Measurements from ENCODE around the gene BTBD19. TPM values are rescaled to one million over a fixed set of nuclear protein-coding genes. Genes with fewer than 3 reads are reported as not detected.
A peak's percentile ranks its signal among the peaks of the same experiment; 100 is the strongest.
"Not testable (repeated sequence)": the region's sequence is repeated elsewhere in the genome, so short reads cannot be mapped to it uniquely, and the experiment has no call there.

Gene BTBD19
- total RNA-seq, 2 experiments from 2014 or later = 16.7 to 17.2 TPM

GRCh38 chr1:44820328-44821239, 12.3 kb downstream of the BTBD19 start:
- H3K4me1 Mint-ChIP-seq = peaks cover 30% of the 10 kb centered on the region
- peak overlapping the region; percentile 100 for H3K27ac Mint-ChIP-seq
- DNase-seq (no peak), ATAC-seq (no peak)
- no peaks in the 10 kb centered on the region for H3K9me3 Mint-ChIP-seq (ENCODE audit: low read depth)
- H3K4me3 Mint-ChIP-seq = peak overlapping the region; percentile 85
- intact Hi-C loops (cut with DNase I, micrococcal nuclease) = loop anchor here in 1 of 2 experiments (1.0 kb wide), 3 partner anchors 166 to 483 kb away; partner anchors contain the start of genes EIF2B3 and UROD
- no peaks in the 10 kb centered on the region for H3K27me3 Mint-ChIP-seq
- CTCF ChIA-PET = interaction anchor here (0.6 to 3.2 kb wide), 6 partner anchors 12 to 99 kb away, joined by 4 to 12 read pairs (median 7); partner anchors contain the start of genes PLK3 and RNU5D-1
- peaks cover 8% of the 10 kb centered on the region for H3K36me3 Mint-ChIP-seq (ENCODE audit: low read depth)
- POLR2A ChIA-PET = interaction anchor here (0.7 to 8.1 kb wide), 9 partner anchors 13 to 725 kb away, joined by 3 to 675 read pairs (median 4); partner anchors contain the start of genes BTBD19, DYNLT4, HECTD3 and PLK3

GRCh38 chr1:44821240-44821715, 13.0 kb downstream of the BTBD19 start:
- no peak for DNase-seq
- H3K27me3 Mint-ChIP-seq = no peaks in the 10 kb centered on the region
- POLR2A ChIA-PET = interaction anchor here (0.6 to 8.1 kb wide), 10 partner anchors 14 to 980 kb away, joined by 3 to 675 read pairs (median 4); partner anchors contain the start of genes BTBD19, DYNLT4, PLK3 and RNU5D-1
- H3K4me3 Mint-ChIP-seq = peak overlapping the region; percentile 85
- no peak for ATAC-seq
- H3K4me1 Mint-ChIP-seq = peaks cover 30% of the 10 kb centered on the region
- H3K27ac Mint-ChIP-seq = peak overlapping the region; percentile 5
- H3K9me3 Mint-ChIP-seq (ENCODE audit: low read depth) = no peaks in the 10 kb centered on the region
- CTCF ChIA-PET = interaction anchor here (0.6 to 3.2 kb wide), 3 partner anchors 22 to 90 kb away, joined by 5 to 12 read pairs (median 8); partner anchors contain the start of genes PLK3 and RNU5D-1
- H3K36me3 Mint-ChIP-seq (ENCODE audit: low read depth) = peaks cover 4% of the 10 kb centered on the region
- intact Hi-C loops (cut with DNase I, micrococcal nuclease) = no loop called here

GRCh38 chr1:44822131-44822701, 13.9 kb downstream of the BTBD19 start:
- no peak for DNase-seq
- H3K4me3 Mint-ChIP-seq = no peak overlapping the region
- ChIA-PET POLR2A (interaction anchor here (0.7 to 8.1 kb wide), 4 partner anchors 15 to 670 kb away, joined by 3 to 675 read pairs (median 262); partner anchors contain the start of genes BTBD19, DYNLT4, PLK3 and RNU5D-1), CTCF (interaction anchor here (0.6 to 3.2 kb wide), 3 partner anchors 23 to 51 kb away, joined by 4 to 12 read pairs (median 4); partner anchors contain the start of gene PLK3)
- H3K36me3 Mint-ChIP-seq (ENCODE audit: low read depth) = peaks cover 2% of the 10 kb centered on the region
- no peaks in the 10 kb centered on the region for H3K9me3 Mint-ChIP-seq (ENCODE audit: low read depth)
- H3K4me1 Mint-ChIP-seq = peaks cover 30% of the 10 kb centered on the region
- no peaks in the 10 kb centered on the region for H3K27me3 Mint-ChIP-seq
- no peak overlapping the region for H3K27ac Mint-ChIP-seq
- ATAC-seq = no peak
- intact Hi-C loops (cut with DNase I, micrococcal nuclease) = no loop called here

GRCh38 chr1:44822981-44823451, 14.7 kb downstream of the BTBD19 start:
- Mint-ChIP-seq H3K27me3 (no peaks in the 10 kb centered on the region), H3K36me3 (ENCODE audit: low read depth) (peaks cover 2% of the 10 kb centered on the region), H3K27ac (no peak overlapping the region), H3K4me3 (no peak overlapping the region), H3K9me3 (ENCODE audit: low read depth) (no peaks in the 10 kb centered on the region), H3K4me1 (peaks cover 24% of the 10 kb centered on the region)
- ChIA-PET POLR2A (interaction anchor here (8.1 kb wide), 1 partner anchor 98 kb away, joined by 675 read pairs; the partner anchor contains the start of gene RNU5D-1), CTCF (interaction anchor here (0.8 to 3.2 kb wide), 4 partner anchors 24 to 116 kb away, joined by 3 to 12 read pairs (median 4); partner anchors contain the start of gene PLK3)
- intact Hi-C loops (cut with DNase I, micrococcal nuclease) = no loop called here
- DNase-seq = no peak
- no peak for ATAC-seq

GRCh38 chr1:44824392-44824791, 16.1 kb downstream of the BTBD19 start:
- CTCF ChIA-PET; H3K27me3 Mint-ChIP-seq; H3K9me3 Mint-ChIP-seq (ENCODE audit: low read depth); H3K27ac Mint-ChIP-seq; intact Hi-C loops (cut with DNase I, micrococcal nuclease); DNase-seq; ATAC-seq; H3K4me3 Mint-ChIP-seq; H3K36me3 Mint-ChIP-seq (ENCODE audit: low read depth): not testable (repeated sequence)
- POLR2A ChIA-PET = interaction anchor here (8.1 kb wide), 1 partner anchor 100 kb away, joined by 675 read pairs; the partner anchor contains the start of gene RNU5D-1
- peaks cover 14% of the 10 kb centered on the region for H3K4me1 Mint-ChIP-seq

GRCh38 chr1:44826375-44827196, 18.3 kb downstream of the BTBD19 start:
- no peaks in the 10 kb centered on the region for H3K27me3 Mint-ChIP-seq
- CTCF ChIA-PET = interaction anchor here (0.6 kb wide), 1 partner anchor 90 kb away, joined by 4 read pairs; no protein-coding TSS in a partner anchor
- H3K4me3 Mint-ChIP-seq = no peak overlapping the region

GRCh38 chr1:44827197-44828002, 19.1 kb downstream of the BTBD19 start:
- intact Hi-C loops (cut with DNase I, micrococcal nuclease) = no loop called here
- CTCF ChIA-PET = interaction anchor here (0.6 to 0.7 kb wide), 2 partner anchors 91 to 119 kb away, joined by 4 read pairs; no protein-coding TSS in a partner anchor
- DNase-seq (no peak), ATAC-seq (no peak)
- POLR2A ChIA-PET = interaction anchor here (1.0 to 2.3 kb wide), 2 partner anchors 8 to 106 kb away, joined by 4 to 7 read pairs; no protein-coding TSS in a partner anchor
- H3K36me3 Mint-ChIP-seq (ENCODE audit: low read depth) = no peaks in the 10 kb centered on the region
- H3K27me3 Mint-ChIP-seq = no peaks in the 10 kb centered on the region
- no peak overlapping the region for H3K27ac Mint-ChIP-seq
- no peaks in the 10 kb centered on the region for H3K9me3 Mint-ChIP-seq (ENCODE audit: low read depth)
- no peaks in the 10 kb centered on the region for H3K4me1 Mint-ChIP-seq
- no peak overlapping the region for H3K4me3 Mint-ChIP-seq

More at GRCh38 chr1:44826375-44827196, 18.3 kb downstream of the BTBD19 start:
- Mint-ChIP-seq H3K36me3 (ENCODE audit: low read depth) (no peaks in the 10 kb centered on the region), H3K4me1 (no peaks in the 10 kb centered on the region), H3K9me3 (ENCODE audit: low read depth) (no peaks in the 10 kb centered on the region), H3K27ac (no peak overlapping the region)
- DNase-seq (no peak), ATAC-seq (no peak)
- intact Hi-C loops (cut with DNase I, micrococcal nuclease) = no loop called here
- POLR2A ChIA-PET = interaction anchor here (0.6 to 2.3 kb wide), 2 partner anchors 17 to 105 kb away, joined by 3 to 7 read pairs; no protein-coding TSS in a partner anchor

GRCh38 chr1:44828003-44828651, 19.8 kb downstream of the BTBD19 start:
- DNase-seq (no peak), ATAC-seq (no peak)
- ChIA-PET POLR2A (interaction anchor here (1.0 kb wide), 1 partner anchor 9 kb away, joined by 4 read pairs; no protein-coding TSS in a partner anchor), CTCF (interaction anchor here (0.7 kb wide), 1 partner anchor 119 kb away, joined by 4 read pairs; no protein-coding TSS in a partner anchor)
- intact Hi-C loops (cut with DNase I, micrococcal nuclease) = no loop called here
- Mint-ChIP-seq H3K9me3 (ENCODE audit: low read depth) (no peaks in the 10 kb centered on the region), H3K27me3 (no peaks in the 10 kb centered on the region), H3K36me3 (ENCODE audit: low read depth) (no peaks in the 10 kb centered on the region), H3K27ac (no peak overlapping the region), H3K4me1 (no peaks in the 10 kb centered on the region), H3K4me3 (no peak overlapping the region)

GRCh38 chr1:44828841-44829440, 20.6 kb downstream of the BTBD19 start:
- H3K4me1 Mint-ChIP-seq = no peaks in the 10 kb centered on the region
- ChIA-PET POLR2A (interaction anchor here (2.4 kb wide), 1 partner anchor 10 kb away, joined by 7 read pairs; no protein-coding TSS in a partner anchor), CTCF (no interaction called here)
- H3K9me3 Mint-ChIP-seq (ENCODE audit: low read depth) = no peaks in the 10 kb centered on the region
- H3K4me3 Mint-ChIP-seq = no peak overlapping the region
- H3K36me3 Mint-ChIP-seq (ENCODE audit: low read depth) = no peaks in the 10 kb centered on the region
- ATAC-seq = no peak
- no peak for DNase-seq
- H3K27ac Mint-ChIP-seq = no peak overlapping the region
- H3K27me3 Mint-ChIP-seq = no peaks in the 10 kb centered on the region
- intact Hi-C loops (cut with DNase I, micrococcal nuclease) = no loop called here
